HEK293 (cell line): Measurements from ENCODE around the gene GTF2A1.

Experiments used
- CTCF ChIP-seq: fragments of 450-650 bp; formaldehyde crosslinking; IDR thresholded peaks from 2 replicates; pipeline ENCODE4 v1.5.1; 2016; ENCODE audit warnings: missing biosample characterization, missing genetic modification characterization
- REPIN1 ChIP-seq: fragments of 450-650 bp; formaldehyde crosslinking; IDR thresholded peaks from 2 replicates; pipeline ENCODE4 v1.5.1; 2017; ENCODE audit warnings: missing biosample characterization, missing genetic modification characterization, low read depth
- ZNF324 ChIP-seq: fragments of 450-650 bp; formaldehyde crosslinking; IDR thresholded peaks from 2 replicates; pipeline ENCODE4 v1.5.1; 2016; ENCODE audit warnings: missing biosample characterization, missing genetic modification characterization
- ZNF514 ChIP-seq: fragments of 450-650 bp; formaldehyde crosslinking; IDR thresholded peaks from 2 replicates; pipeline ENCODE4 v1.5.1; 2016; ENCODE audit warnings: missing biosample characterization, missing genetic modification characterization
- TF ChIP-seq, protein P1 (sequence below): fragments of 450-650 bp; formaldehyde crosslinking; IDR thresholded peaks from 2 replicates; pipeline ENCODE4 v1.5.1; 2016; ENCODE audit warnings: missing biosample characterization, missing genetic modification characterization, low read depth

- no peak for TF ChIP-seq ZNF324 (tag by site-specific recombination)
- TF ChIP-seq ZNF514 (tag by site-specific recombination), result no peak
- TF ChIP-seq CTCF, result no peak
- TF ChIP-seq, protein P1, sequence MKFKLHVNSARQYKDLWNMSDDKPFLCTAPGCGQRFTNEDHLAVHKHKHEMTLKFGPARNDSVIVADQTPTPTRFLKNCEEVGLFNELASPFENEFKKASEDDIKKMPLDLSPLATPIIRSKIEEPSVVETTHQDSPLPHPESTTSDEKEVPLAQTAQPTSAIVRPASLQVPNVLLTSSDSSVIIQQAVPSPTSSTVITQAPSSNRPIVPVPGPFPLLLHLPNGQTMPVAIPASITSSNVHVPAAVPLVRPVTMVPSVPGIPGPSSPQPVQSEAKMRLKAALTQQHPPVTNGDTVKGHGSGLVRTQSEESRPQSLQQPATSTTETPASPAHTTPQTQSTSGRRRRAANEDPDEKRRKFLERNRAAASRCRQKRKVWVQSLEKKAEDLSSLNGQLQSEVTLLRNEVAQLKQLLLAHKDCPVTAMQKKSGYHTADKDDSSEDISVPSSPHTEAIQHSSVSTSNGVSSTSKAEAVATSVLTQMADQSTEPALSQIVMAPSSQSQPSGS (tag by site-specific recombination), result no peak
- no peak for TF ChIP-seq REPIN1 (tag by site-specific recombination)
Measured at GRCh38 chr14:81206115-81206514, 14.6 kb downstream of the GTF2A1 start.
